Activated T-cell treated with anti-CD3 and anti-CD28 coated beads, Interleukin-2, amount 50 U/mL, for 48 hours (primary cell): Measurements from ENCODE around the gene ZBTB8A.
"Not testable (repeated sequence)": the region's sequence is repeated elsewhere in the genome, so short reads cannot be mapped to it uniquely, and the experiment has no call there.

Source experiments
- DNase-seq, 2 experiments: peaks; one replicate each; pipeline ENCODE4 v3.0.0-alpha.2; 2020

ZBTB8A gene

GRCh38 chr1:32538887-32539583 lies at the start of gene ZBTB8A:
Gene ZBTB8A, plus strand, starts transcription at chr1:32539427. Its CDS starts 53,505 bp downstream, at chr1:32592932.
- peak; percentile 41 to 47 for DNase-seq

- DNase-seq = no peak
These were observed 49.3 kb upstream of the ZBTB8A start for GRCh38 chr1:32489774-32490454.

GRCh38 chr1:32491386-32491785 lies 47.8 kb upstream of the ZBTB8A start:
- DNase-seq = no peak

GRCh38 chr1:32494196-32494595 lies 45.0 kb upstream of the ZBTB8A start:
- DNase-seq = no peak

- DNase-seq = no peak
These were observed 44.4 kb upstream of the ZBTB8A start for GRCh38 chr1:32494711-32495337.

- no peak for DNase-seq
These were observed 43.1 kb upstream of the ZBTB8A start for GRCh38 chr1:32496127-32496526.

- no peak for DNase-seq
These were observed 40.5 kb upstream of the ZBTB8A start for GRCh38 chr1:32498751-32499150.

- DNase-seq = peak; percentile 41 to 59
These were observed 38.6 kb upstream of the ZBTB8A start for GRCh38 chr1:32500387-32501209.

- no peak for DNase-seq
These were observed 37.4 kb upstream of the ZBTB8A start for GRCh38 chr1:32501865-32502264.

- no peak for DNase-seq
These were observed 36.1 kb upstream of the ZBTB8A start for GRCh38 chr1:32503153-32503552.

GRCh38 chr1:32507021-32507420 lies 32.2 kb upstream of the ZBTB8A start:
- DNase-seq = no peak

- no peak for DNase-seq
These were observed 30.5 kb upstream of the ZBTB8A start for GRCh38 chr1:32508761-32509160.

- no peak for DNase-seq
These were observed 29.3 kb upstream of the ZBTB8A start for GRCh38 chr1:32509939-32510338.

- DNase-seq = no peak
These were observed 22.8 kb upstream of the ZBTB8A start for GRCh38 chr1:32516402-32516801.

GRCh38 chr1:32518976-32519375 lies 20.3 kb upstream of the ZBTB8A start:
- DNase-seq = no peak

- DNase-seq = peak in 1 of 2 experiments; percentile 18
These were observed 18.1 kb upstream of the ZBTB8A start for GRCh38 chr1:32521165-32521564.

- no peak for DNase-seq
These were observed 14.2 kb upstream of the ZBTB8A start for GRCh38 chr1:32525053-32525452.

GRCh38 chr1:32525661-32526444 lies 13.4 kb upstream of the ZBTB8A start:
- DNase-seq = no peak

- not testable (repeated sequence) for DNase-seq
These were observed 10.7 kb upstream of the ZBTB8A start for GRCh38 chr1:32528550-32528949.

GRCh38 chr1:32533792-32534327 lies 5.4 kb upstream of the ZBTB8A start:
- no peak for DNase-seq

- no peak for DNase-seq
These were observed 3.1 kb upstream of the ZBTB8A start for GRCh38 chr1:32536117-32536516.

GRCh38 chr1:32536764-32537163 lies 2.5 kb upstream of the ZBTB8A start:
- no peak for DNase-seq
